Neural progenitor cell (in vitro differentiated cells): ENCODE results near the gene SPATA22. TPM values are rescaled to one million over a fixed set of nuclear protein-coding genes. Genes with fewer than 3 reads are reported as not detected.
"Not testable (repeated sequence)": the region's sequence is repeated elsewhere in the genome, so short reads cannot be mapped to it uniquely, and the experiment has no call there.

ENCODE experiments used
- DNase-seq: peaks from one replicate; pipeline ENCODE4 v3.0.0-alpha.2; 2016; ENCODE audit warnings: low spot score
- H2AFZ ChIP-seq: fragments of 200-600 bp; sonication (generic); replicated peaks from 2 replicates; pipeline ENCODE4 v1.6.1; 2016; ENCODE audit warnings: antibody characterized with exemption
- H3F3A ChIP-seq: fragments of 200-600 bp; sonication (generic); 2 replicates; pipeline ENCODE4 v1.6.1; 2016; ENCODE audit warnings: antibody characterized with exemption, low read depth
- H3K27ac ChIP-seq: fragments of 200-600 bp; sonication (generic); 2 replicates; pipeline ENCODE4 v1.5.1; 2016; ENCODE audit warnings: mild to moderate bottlenecking
- H3K27me3 ChIP-seq: fragments of 200-600 bp; sonication (generic); 2 replicates; pipeline ENCODE4 v1.6.1; 2016; ENCODE audit warnings: mild to moderate bottlenecking, moderate library complexity
- H3K36me3 ChIP-seq: fragments of 200-600 bp; sonication (generic); 2 replicates; pipeline ENCODE4 v1.5.1; 2016
- H3K4me1 ChIP-seq: fragments of 200-600 bp; sonication (generic); 2 replicates; pipeline ENCODE4 v1.6.1; 2016; ENCODE audit warnings: mixed run types
- H3K4me2 ChIP-seq: fragments of 200-600 bp; sonication (generic); 2 replicates; pipeline ENCODE4 v1.6.1; 2016
- H3K4me3 ChIP-seq: fragments of 200-600 bp; sonication (generic); 2 replicates; pipeline ENCODE4 v1.5.1; 2016
- H3K79me2 ChIP-seq: fragments of 200-600 bp; sonication (generic); 2 replicates; pipeline ENCODE4 v1.6.1; 2016; ENCODE audit warnings: low read depth
- H3K9ac ChIP-seq: fragments of 200-600 bp; sonication (generic); 2 replicates; pipeline ENCODE4 v1.6.1; 2016
- H3K9me3 ChIP-seq: fragments of 200-600 bp; sonication (generic); 2 replicates; pipeline ENCODE4 v1.5.1; 2016; ENCODE audit warnings: low read depth
- H4K20me1 ChIP-seq: fragments of 200-600 bp; sonication (generic); 2 replicates; pipeline ENCODE4 v1.6.1; 2016; ENCODE audit warnings: low read depth
- H3K27ac Mint-ChIP-seq: 3 replicates; pipeline ENCODE4 v1.8.0; 2021; ENCODE audit warnings: mixed read lengths
- H3K27me3 Mint-ChIP-seq: 2 replicates; pipeline ENCODE4 v1.8.0; 2022; ENCODE audit warnings: low read depth, mild to moderate bottlenecking, inconsistent platforms, moderate library complexity, mixed read lengths; ENCODE audit not compliant: insufficient read depth
- H3K36me3 Mint-ChIP-seq: 3 replicates; pipeline ENCODE4 v1.8.0; 2021; ENCODE audit warnings: mixed read lengths
- H3K4me1 Mint-ChIP-seq: 3 replicates; pipeline ENCODE4 v1.8.0; 2021; ENCODE audit warnings: mixed read lengths
- H3K4me3 Mint-ChIP-seq: 3 replicates; pipeline ENCODE4 v1.8.0; 2021; ENCODE audit warnings: mild to moderate bottlenecking, moderate library complexity, mixed read lengths
- H3K9me3 Mint-ChIP-seq: 3 replicates; pipeline ENCODE4 v1.8.0; 2020; ENCODE audit warnings: mixed read lengths
- CTCF ChIP-seq: fragments of 200-600 bp; sonication (generic); IDR thresholded peaks from 2 replicates; pipeline ENCODE4 v1.5.1; 2017; ENCODE audit warnings: antibody characterized with exemption, mild to moderate bottlenecking
- EZH2 ChIP-seq: fragments of 200-600 bp; sonication (generic); IDR thresholded peaks from 2 replicates; pipeline ENCODE4 v1.6.1; 2017; ENCODE audit warnings: antibody characterized with exemption, mild to moderate bottlenecking, moderate library complexity
- EZH2phosphoT487 ChIP-seq: fragments of 200-600 bp; sonication (generic); IDR thresholded peaks from 2 replicates; pipeline ENCODE4 v1.6.1; 2017; ENCODE audit warnings: antibody characterized with exemption
- total RNA-seq: library from RNA; depleted of rRNA; stranded (reverse); fragments of >200 nt; gene quantifications from 2 replicates; pipeline ENCODE4 v1.2.3, GENCODE V29; 2015; ENCODE audit warnings: low replicate concordance

SPATA22 gene
- total RNA-seq, 1 donor from 2014 or later: not detected

GRCh38 chr17:3469529-3469928 is 2.1 kb downstream of the SPATA22 start:
- no peaks in the 10 kb centered on the region for H3K27me3 ChIP-seq
- no peak overlapping the region for H3K27ac ChIP-seq

GRCh38 chr17:3466355-3466754 is 5.3 kb downstream of the SPATA22 start:
- not testable (repeated sequence) for H3K79me2 ChIP-seq, H3K9me3 Mint-ChIP-seq, H3K36me3 Mint-ChIP-seq, H3F3A ChIP-seq, H3K27me3 ChIP-seq, H4K20me1 ChIP-seq, H3K4me3 ChIP-seq, H3K9me3 ChIP-seq, H3K9ac ChIP-seq, H3K4me1 ChIP-seq, H2AFZ ChIP-seq, H3K27me3 Mint-ChIP-seq, H3K27ac ChIP-seq, H3K4me3 Mint-ChIP-seq, H3K27ac Mint-ChIP-seq, H3K36me3 ChIP-seq, H3K4me2 ChIP-seq
- H3K4me1 Mint-ChIP-seq: peaks cover 14% of the 10 kb centered on the region
- peak; percentile 1 for DNase-seq

More at GRCh38 chr17:3469529-3469928, 2.1 kb downstream of the SPATA22 start:
- Mint-ChIP-seq H3K36me3 (no peaks in the 10 kb centered on the region), H3K4me3 (no peak overlapping the region), H3K27me3 (peaks cover 2% of the 10 kb centered on the region), H3K9me3 (peaks cover 4% of the 10 kb centered on the region), H3K4me1 (peaks cover 21% of the 10 kb centered on the region), H3K27ac (no peak overlapping the region)
- peaks cover 4% of the 10 kb centered on the region for H3K4me1 ChIP-seq
- TF ChIP-seq CTCF (no peak), EZH2 (no peak), EZH2phosphoT487 (no peak)
- no peak overlapping the region for H2AFZ ChIP-seq
- no peaks in the 10 kb centered on the region for H4K20me1 ChIP-seq
- no peak overlapping the region for H3K9ac ChIP-seq
- no peaks in the 10 kb centered on the region for H3K79me2 ChIP-seq
- H3K4me3 ChIP-seq: no peak overlapping the region
- no peak overlapping the region for H3K4me2 ChIP-seq
- DNase-seq: no peak
- no peaks in the 10 kb centered on the region for H3K9me3 ChIP-seq
- H3K36me3 ChIP-seq: no peaks in the 10 kb centered on the region
- no peaks in the 10 kb centered on the region for H3F3A ChIP-seq

GRCh38 chr17:3448059-3448665 is 23.5 kb downstream of the SPATA22 start:
- no peaks in the 10 kb centered on the region for H3F3A ChIP-seq
- no peak for DNase-seq
- no peak overlapping the region for H2AFZ ChIP-seq
- no peak overlapping the region for H3K9ac ChIP-seq
- no peaks in the 10 kb centered on the region for H3K27me3 ChIP-seq
- Mint-ChIP-seq H3K9me3 (no peaks in the 10 kb centered on the region), H3K4me3 (no peak overlapping the region), H3K4me1 (no peaks in the 10 kb centered on the region), H3K27me3 (no peaks in the 10 kb centered on the region), H3K36me3 (no peaks in the 10 kb centered on the region), H3K27ac (no peak overlapping the region)
- no peaks in the 10 kb centered on the region for H3K36me3 ChIP-seq
- H3K79me2 ChIP-seq: no peaks in the 10 kb centered on the region
- H3K4me2 ChIP-seq: no peak overlapping the region
- no peak for TF ChIP-seq EZH2
- TF ChIP-seq CTCF: no peak
- no peak for TF ChIP-seq EZH2phosphoT487
- H3K4me1 ChIP-seq: no peaks in the 10 kb centered on the region
- H4K20me1 ChIP-seq: no peaks in the 10 kb centered on the region
- H3K4me3 ChIP-seq: no peak overlapping the region
- no peaks in the 10 kb centered on the region for H3K9me3 ChIP-seq
- no peak overlapping the region for H3K27ac ChIP-seq

- Histone ChIP-seq H4K20me1 (no peaks in the 10 kb centered on the region), H3K4me3 (no peak overlapping the region), H3K27me3 (no peaks in the 10 kb centered on the region), H2AFZ (no peak overlapping the region), H3K9ac (no peak overlapping the region), H3F3A (no peaks in the 10 kb centered on the region), H3K36me3 (no peaks in the 10 kb centered on the region), H3K79me2 (no peaks in the 10 kb centered on the region), H3K4me2 (no peak overlapping the region), H3K9me3 (no peaks in the 10 kb centered on the region), H3K27ac (no peak overlapping the region), H3K4me1 (no peaks in the 10 kb centered on the region)
- Mint-ChIP-seq H3K9me3 (no peaks in the 10 kb centered on the region), H3K27me3 (no peaks in the 10 kb centered on the region), H3K4me3 (no peak overlapping the region), H3K36me3 (no peaks in the 10 kb centered on the region), H3K27ac (no peak overlapping the region), H3K4me1 (no peaks in the 10 kb centered on the region)
- TF ChIP-seq EZH2phosphoT487 (no peak), EZH2 (no peak), CTCF (peak; percentile 46)
- DNase-seq: peak; percentile 34
These were observed 24.0 kb downstream of the SPATA22 start for GRCh38 chr17:3447625-3448024.
